Purkinje cell (primary cell): ENCODE measurements around the gene ABI1. TPM values are rescaled to one million over a fixed set of nuclear protein-coding genes. Genes with fewer than 3 reads are reported as not detected.

Experiments used
- polyA plus RNA-seq: library from polyadenylated mRNA; unstranded; fragments of >200 nt; fragmentation: Nextera tagmentation; gene quantifications from 2 replicates; pipeline ENCODE4 v1.2.1, GENCODE V29; 2014

ABI1 gene
- polyA plus RNA-seq = 40.6 and 48.3 TPM in 2 replicates

GRCh38 chr10:26860443-26861204 lies at the start of gene ABI1:
ABI1 (minus strand) TSS chr10:26860958; CDS start chr10:26860863, 95 bp downstream.

GRCh38 chr10:26697163-26697921 lies 163.4 kb downstream of the ABI1 start, which contains the start of gene PDSS1:
PDSS1 (plus strand) TSS chr10:26697701; CDS start chr10:26697712, 11 bp downstream.

Other genes with a start within 250 kb of the ABI1 start
- gene PDSS1, start 163.3 kb downstream of the ABI1 start, polyA plus RNA-seq = 8.6 and 21.5 TPM in 2 replicates
- gene ANKRD26, start 239.5 kb upstream of the ABI1 start, polyA plus RNA-seq = 22.6 and 39.1 TPM in 2 replicates